Body of pancreas (tissue), 4 donors: Measurements from ENCODE around the gene SUSD3.

Experiments
- CTCF ChIP-seq, 7 experiments: fragments of 450-650 bp in 4 of 7; fragments of 200-600 bp in 3 of 7; sonication (generic) in 3 of 7; IDR thresholded peaks; one replicate each; pipeline ENCODE4 v1.5.1; 2016 to 2019; ENCODE audit warnings: antibody characterized with exemption in 7 of 7
- POLR2A ChIP-seq, 3 donors: fragments of 450-650 bp; IDR thresholded peaks; one replicate each; pipeline ENCODE4 v1.6.1; 2016; ENCODE audit warnings: antibody characterized with exemption in 3 of 3, mild to moderate bottlenecking in 2 of 3

GRCh38 chr9:93096811-93097382 is 38.4 kb downstream of the SUSD3 start:
- TF ChIP-seq CTCF (IDR thresholded peaks at IDR 0.05) = no peak
- no peak for TF ChIP-seq POLR2A (IDR thresholded peaks at IDR 0.05)
